GM21576 (cell line): ENCODE data around the gene CNBP.
"Not testable (repeated sequence)": the region's sequence is repeated elsewhere in the genome, so short reads cannot be mapped to it uniquely, and the experiment has no call there.

Experiments used
- ATAC-seq: cut with Tn5 transposase; IDR thresholded peaks from one replicate; pipeline ENCODE4 v1.9.1; 2021; ENCODE audit warnings: mild to moderate bottlenecking, moderate library complexity; ENCODE audit not compliant: unreplicated experiment

The CNBP gene

DNA sequence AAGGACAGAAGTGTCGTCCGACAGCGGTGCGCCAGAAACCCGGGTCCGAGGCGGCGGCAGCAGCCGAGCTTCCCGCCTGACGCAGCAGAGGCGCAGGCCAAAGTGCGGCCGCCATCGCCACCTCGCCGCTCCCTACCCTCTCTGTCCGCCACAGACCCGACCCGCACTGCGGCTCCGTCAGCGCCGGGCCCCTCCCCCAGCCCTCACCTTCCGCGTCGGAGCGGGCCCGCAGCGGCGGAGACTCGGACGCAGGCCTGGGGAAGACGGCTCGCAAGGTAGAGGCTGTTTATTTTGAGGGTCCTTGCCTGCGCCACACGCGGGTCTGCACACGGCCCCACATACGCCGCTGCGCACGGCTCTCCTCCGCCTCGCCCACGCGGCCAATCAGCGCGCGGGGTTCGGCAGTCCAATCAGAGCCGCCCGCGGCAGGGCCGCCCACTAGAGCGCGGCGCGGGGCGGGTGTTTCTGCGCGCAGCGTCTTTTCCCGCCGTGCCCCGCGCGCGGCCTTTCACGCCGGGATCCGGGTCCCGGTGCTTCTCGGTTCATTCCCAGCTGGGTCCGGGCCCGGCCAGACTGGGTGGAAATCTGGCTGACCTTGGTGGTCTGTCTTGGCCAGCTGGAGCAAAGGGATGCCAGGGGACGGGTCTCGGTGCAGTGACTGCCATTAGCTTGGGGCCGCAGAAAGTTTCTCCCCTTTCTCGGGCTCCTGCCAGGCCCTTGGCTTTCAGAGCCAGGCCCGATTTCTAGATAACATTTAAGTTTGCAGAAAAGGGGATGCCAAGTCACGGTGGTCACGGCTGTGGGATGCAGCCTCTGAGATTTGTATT, at the start of gene CNBP:
TSS of gene CNBP (minus strand) at position 328 of the 827 bp plus-strand sequence. CDS start 12,139 bp downstream, outside the sequence.
- ATAC-seq = peak; percentile 94

DNA sequence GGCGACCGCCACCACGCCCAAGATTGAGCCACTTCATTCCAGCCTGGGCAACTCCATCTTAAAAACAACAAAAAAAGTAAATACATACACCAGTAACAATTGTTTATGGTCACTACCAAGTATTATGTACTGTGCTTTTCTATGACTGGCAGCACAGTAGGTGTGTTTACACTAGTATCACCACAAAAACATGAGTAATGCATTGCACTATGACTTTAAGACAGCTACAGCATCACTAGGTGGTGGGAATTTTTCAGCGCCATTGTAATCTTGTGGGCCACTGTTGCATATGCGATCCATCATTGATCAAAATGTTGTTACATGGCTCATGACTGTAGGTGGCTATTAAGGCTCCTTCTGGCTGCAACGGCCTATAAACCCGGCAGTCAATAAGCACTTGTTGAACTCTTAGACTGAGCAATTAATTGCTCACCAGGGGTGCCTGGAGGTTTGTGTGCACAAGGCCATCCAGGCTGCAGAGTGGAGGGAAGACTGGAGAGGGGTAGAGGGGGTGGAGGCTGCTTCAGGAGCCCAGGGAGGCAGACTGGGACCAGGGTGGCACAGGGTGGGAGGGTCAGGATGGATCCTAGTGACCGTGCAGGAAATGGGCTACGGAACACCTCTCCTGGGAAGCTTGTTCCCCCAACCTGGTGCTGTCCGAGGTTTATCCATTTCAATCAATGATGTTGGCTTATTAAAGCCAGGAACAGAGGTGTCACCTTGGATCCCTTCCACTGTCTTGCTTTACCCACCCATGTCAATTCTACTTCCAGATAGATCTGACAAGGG, 47.8 kb upstream of the CNBP start:
- ATAC-seq = no peak

DNA sequence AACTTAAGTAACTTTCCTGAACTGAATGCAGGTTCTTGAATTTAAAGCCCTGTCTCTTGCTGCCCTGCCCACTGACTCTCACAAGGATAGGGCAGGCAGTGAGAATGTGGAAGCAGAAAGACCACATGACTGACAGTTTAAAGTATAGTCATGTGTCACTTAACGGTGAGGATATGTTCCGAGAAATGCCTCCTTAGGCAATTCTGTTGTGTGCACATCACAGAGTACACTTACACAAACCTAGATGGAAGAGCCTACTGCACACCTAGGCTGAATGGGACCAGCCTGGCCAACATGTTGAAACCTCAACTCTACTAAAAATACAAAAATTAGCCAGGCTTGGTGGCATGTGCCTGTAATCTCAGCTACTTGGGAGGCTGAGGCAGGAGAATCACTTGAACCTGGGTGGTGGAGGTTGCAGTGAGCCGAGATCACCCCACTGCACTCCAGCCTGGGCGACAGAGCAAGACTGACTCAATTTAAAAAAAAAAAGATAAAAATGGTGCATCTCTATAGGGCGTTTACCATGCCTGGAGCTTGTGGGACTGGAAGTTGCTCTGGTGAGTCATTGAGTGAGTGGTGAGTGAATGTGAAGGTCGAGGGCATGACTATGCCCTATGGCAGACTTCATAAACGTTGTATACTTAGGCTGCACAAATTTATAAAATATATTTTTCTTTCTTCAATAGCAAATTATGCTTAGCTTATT, 46.8 kb upstream of the CNBP start:
- ATAC-seq = no peak

DNA sequence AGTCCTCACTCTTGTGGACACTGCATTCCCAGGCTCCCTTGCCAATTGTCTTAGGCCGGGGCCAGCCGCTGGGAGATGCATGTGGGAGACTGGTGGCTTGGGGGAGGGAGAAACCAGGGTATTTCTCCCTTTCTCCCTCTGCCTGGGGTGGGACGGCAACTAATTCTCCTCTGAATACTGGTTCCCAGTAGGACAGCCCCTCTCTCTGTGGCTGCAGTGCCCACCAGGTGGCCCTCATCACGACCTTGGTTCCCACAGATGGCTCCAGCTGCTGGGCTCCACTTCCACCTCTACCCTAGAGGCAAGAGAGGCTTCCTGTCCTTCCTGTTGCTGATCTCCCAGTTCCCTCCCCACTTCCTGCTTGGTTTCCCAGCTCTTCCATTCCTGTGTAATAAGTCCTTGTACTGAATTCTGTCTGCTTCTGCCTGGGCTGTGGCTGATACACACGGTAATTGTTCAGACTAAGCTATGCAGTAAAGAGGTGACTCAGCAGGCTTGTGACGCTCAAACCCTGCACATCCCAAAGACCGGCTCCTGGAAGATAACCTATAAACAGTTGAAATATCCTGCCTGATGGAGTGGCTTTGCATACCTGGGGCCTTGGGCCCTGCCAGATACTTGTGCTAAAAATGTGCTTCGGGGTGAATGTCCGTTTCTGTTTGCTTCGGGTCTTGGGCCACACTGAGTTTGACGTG, 45.3 kb upstream of the CNBP start:
- no peak for ATAC-seq

DNA sequence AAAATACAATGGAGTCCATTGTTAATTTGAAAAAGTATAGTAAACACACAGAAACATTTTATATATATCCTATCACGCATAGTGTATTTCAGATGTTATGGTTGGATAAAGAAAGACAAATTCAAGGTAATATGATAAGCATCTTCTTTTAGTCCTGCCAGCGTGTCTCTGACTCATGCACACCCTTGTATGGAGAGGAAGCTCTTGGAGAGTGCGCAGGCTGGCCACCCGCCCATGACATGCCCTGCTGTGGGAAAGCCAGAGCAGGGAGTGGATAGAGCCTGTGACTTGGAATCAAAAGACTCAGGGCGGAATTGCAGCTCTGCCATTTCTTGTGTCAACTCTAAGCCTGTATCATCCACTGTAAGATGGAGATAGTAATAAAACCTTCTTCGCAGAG, 42.7 kb upstream of the CNBP start:
- no peak for ATAC-seq

DNA sequence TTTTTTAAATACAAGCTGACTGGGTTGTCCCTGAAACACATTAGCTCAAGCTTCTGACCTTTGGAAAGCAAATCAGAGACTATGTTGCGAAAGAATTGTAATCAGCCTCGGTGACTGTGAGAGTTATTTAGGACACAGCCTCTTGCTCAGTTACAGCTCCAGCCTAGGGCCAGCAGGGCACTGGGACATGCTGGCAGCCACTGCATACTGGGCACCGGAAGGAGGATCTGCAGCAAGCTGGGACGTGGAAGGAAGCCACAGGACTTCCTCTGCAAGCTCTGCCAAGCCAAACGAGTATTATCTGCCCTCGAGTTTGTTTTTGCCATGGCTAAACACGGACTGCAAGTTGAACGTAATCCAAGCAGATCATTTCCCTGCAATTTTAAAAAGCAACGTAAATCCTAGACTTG, 41.3 kb upstream of the CNBP start:
- ATAC-seq = no peak

DNA sequence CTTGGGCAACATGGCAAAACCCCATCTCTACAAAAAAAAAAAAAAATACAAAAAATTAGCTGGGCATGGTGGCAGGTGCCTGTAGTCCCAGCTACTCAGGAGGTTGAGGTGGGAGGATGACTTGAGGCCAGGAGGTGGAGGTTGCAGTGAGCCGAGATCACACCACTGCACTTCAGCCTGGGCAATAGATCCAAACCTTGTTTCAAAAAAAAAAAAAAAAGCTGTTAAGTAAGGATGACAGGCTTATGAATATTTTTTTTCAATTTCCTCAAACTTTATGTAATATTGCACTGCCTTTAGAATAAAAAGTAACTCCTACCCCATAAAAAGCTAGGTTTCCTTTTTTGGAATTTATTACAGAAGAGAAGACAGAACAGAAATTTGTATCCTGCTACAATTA, 40.7 kb upstream of the CNBP start:
- ATAC-seq = not testable (repeated sequence)

DNA sequence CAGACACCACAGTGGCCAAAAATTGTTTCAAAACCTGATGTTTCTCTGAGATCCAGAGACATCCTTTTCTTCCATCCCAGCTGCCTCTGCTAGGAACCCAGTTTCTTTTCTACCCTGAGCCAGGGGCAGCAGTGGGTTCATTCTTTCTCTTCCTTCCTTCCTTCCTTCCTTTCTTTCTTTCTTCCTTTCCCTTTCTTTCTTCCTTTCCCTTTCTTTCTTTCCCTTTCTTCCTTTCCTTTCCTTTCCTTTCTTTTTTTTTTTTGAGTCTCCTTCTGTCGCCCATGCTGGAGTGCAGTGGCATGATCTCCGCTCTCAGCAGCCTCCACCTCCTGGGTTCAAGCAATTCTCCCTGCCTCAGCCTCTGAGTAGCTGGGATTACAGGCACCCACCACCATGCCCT, 35.0 kb upstream of the CNBP start:
- no peak for ATAC-seq

DNA sequence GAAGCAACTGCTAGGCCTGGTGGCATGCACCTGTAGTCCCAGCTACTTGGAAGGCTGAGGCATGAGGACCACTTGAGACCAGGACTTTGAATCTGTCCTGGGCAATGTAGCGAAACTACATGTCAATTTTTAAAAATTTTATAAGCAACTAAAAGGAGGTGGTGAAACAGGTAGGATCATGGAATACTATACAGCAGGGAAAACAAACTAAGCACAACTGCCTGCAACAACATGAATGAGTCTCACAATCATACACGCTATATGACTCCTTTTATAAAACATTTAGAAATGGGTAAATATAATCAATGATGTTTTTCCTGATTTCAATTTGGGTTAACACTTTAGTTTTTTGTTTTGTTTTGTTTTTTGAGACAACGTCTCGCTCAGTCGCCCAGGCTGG, 29.5 kb upstream of the CNBP start:
- ATAC-seq = no peak

DNA sequence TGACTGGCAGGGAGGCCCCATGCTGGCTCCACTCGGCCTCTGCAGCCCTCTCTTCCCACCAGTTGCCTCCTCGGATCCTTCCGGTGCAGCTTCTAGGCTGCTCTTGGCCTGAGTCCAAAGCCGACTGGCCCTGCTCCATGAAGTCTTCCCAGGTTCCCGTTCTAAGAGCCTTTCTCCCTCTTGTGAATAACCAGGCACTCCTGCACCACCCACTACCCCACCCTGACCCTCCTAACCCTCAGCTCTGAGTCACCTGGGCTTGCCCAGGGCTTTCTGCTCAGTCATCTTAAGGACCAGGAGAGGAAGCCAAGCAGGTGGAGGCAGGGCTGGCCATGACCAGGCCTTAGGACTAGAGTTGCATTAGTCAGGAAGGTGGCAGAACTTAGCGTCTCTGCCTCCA, 28.1 kb upstream of the CNBP start:
- ATAC-seq = no peak

DNA sequence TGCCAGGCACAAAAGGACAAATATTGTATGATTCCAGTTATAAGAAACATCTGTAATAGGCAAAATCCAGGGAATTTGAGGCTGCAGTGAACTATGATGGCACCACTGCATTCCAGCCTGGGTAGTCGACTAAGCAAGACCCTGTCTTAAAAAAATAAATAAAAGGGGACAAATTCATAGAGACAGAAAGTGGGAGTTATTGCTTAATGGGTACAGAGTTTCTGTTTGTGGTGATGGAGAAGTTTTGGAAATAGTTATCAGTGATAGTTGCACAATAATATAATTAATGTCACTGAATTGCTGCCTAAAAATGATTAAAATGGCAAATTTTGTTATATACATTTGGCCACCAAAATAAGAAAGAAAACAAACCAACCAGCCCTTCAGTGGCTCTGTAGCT, 27.6 kb upstream of the CNBP start:
- ATAC-seq = no peak

DNA sequence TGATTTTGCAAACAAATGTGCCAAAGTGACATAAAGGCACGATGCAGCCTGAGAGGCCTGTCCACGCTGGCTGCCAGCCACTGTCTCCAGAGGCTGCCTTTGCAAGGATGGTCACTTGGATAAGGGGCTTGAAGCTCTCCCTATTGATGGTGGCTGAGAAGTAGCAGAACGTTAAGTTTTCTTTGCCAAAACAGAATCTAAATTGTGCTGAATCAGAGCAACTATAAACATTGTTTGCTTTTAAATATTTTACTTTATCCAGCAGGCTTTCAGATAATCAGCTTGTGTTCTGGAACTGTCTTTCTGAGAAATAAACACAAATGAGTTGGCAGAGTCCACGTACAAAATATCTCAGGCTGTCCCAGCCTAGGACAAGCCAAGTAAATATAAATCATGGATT, 23.8 kb upstream of the CNBP start:
- no peak for ATAC-seq

DNA sequence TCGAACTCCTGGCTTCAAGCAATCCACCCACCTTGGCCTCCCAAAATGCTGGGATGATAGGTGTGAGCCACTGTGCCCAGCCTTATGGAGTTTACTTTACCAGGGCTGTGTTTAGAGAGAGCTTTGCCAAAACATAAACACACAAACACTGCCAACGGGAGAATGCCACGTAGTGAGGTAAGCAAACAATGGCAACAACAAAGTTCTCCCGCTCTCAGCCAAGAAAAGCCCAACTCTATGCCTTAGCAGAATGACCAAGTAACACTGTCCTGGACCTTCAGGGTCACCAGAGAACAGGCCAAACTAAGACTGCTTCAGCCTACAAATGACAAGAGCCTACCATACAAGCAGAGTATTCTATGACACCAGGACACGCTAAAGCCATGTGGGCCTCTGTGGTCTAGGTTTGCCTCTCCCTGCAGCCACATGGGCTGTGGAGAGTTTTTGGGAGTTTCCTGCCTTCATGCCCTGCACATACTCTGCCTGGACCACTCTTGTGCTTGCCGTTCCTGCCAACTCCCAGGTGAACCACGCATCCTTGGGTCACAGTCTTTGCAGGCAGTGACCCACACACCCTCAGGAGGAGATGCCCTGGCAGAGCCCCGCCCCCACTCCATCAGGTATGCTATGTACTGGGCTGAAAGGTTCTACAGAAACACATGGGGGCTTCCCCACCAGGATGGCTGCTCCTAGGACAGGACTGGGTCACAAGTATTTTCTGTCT, 21.6 kb upstream of the CNBP start:
- ATAC-seq = no peak

DNA sequence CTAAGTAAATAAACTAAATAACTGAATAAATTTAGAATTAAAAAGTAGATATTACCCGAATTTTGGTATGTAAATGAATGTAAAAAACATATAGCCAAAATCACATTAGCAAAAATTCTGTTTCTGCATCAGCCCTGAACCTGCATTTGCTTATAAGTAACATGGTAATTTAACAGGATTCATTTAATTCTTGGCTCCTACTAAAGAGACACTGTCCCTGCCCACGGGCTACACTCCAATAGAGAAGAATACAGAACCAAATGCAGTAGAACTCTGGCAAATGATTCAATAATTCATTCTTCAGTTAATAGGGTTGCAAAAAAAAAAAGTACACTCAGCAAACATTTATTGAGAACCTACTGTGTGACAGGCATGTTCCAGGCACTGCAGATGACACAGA, 20.8 kb upstream of the CNBP start:
- no peak for ATAC-seq

DNA sequence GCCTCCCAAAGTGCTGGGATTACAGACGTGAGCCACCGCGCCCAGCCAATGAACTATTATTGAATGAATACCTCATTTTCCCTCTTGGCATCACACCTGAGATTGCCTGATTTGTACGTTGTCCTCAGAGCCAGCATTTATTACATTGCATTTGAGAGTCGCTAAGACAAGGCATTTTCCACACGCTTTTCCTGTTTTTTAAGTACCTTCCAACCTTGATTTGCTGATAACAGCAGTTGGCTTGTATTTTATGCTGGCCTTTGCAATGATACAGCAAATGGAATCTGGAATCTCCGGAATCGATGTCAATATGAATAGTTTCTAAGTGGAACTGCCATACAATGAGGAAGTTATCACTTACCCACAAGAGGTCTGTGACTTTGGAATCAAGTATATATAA, 15.7 kb upstream of the CNBP start:
- ATAC-seq = no peak

DNA sequence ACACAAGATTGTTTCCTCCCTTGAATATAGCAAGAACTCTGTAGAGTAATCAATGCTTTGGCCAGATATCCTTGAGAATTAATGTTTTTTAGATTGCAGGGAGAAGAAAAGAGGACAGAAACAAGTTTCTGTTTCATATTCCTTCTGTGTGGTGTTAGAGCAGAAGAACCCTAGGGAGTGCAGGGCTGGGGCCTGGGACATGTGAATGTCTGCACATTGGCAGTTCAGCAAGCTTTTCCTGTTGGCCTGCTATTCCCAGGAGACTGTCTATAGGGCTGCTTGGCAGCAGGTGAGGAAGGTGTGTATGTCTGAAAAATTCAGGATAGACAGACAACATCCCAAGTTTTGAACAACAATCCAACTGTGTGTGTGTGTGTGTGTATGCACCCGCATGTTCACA, 13.6 kb upstream of the CNBP start:
- no peak for ATAC-seq

DNA sequence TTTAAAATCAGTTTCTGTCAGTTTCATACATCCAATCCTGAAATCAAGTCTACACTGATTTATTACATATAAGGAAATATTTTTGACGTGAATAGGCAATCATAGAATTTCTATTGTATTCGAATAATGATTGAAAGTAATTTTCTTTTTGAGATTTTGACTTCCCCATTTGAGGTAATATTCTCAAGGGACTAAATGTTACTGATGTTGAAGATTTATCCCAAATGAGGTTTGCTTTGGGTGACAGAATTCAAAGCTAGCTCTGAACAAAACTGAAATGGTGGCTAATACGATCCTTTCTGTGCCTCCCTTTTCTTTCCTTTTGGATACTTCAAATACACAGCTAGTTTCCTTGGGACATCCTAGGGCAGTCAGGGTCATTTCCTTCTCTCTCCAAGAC, 12.9 kb upstream of the CNBP start:
- ATAC-seq = no peak

DNA sequence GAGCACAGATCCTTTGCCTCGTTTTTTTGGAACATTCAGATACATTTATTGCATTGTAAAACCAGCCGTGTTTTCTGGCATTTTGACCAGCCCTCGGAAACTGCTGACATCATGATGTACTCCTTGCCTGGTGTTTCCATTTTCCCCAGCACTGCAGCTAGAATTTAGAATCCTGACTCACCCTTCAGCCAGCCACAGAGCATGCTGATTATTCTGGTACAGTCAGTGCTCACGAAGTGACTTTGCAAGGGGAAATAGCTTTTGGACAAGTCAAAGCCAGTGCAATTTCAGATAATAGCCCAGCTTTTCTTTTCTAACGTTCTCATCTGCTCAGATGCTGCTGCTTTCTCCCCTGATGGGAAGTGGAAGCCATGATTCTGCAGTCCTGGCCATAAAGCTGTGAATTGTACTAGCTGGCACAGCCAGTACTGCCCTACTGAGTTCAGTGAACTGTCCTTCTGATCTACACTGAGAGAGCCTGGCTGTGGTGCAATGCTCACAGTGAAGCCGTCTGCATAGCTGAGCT, 12.1 kb upstream of the CNBP start:
- no peak for ATAC-seq

DNA sequence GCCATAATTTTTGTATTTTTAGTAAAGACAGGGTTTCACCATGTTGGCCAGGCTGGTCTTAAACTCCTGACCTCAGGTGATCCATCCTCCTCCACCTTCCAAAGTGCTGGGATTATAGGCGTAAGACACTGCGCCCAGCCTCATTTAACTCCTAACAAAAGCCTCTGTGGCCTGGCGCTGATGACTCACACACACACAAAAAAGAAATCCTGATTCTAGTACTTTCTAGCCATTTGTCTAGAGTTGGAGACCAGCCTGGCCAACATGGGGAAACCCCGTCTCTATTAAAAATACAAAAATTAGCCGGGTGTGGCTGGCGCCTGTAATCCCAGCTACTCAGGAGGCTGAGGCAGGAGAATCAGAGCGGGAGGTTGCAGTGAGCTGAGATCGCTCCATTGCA, 6.1 kb upstream of the CNBP start:
- ATAC-seq = not testable (repeated sequence)

DNA sequence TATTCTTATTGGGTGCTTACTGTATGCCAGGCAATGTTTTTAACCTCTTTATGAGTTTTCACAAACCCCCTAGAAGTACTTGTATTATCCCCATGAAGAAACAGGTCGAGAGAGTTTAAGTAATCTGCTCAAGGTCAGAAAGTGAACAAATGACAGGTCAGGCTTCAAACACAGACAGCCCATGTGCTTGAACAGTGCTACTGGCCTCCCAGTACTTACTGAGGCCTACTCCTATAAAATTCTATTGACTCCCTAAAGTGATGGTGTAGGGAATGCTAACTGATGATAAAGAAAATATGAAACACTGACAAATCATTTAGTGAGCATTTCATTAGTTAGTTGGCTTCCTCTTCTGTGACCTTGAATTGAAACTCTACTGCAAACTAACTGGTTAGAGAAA, 4.2 kb upstream of the CNBP start:
- no peak for ATAC-seq
